ENCODE results near the gene RAB10. TPM values are rescaled to one million over a fixed set of nuclear protein-coding genes. Genes with fewer than 3 reads are reported as not detected.
"Not testable (repeated sequence)": the region's sequence is repeated elsewhere in the genome, so short reads cannot be mapped to it uniquely, and the experiment has no call there.

Gene RAB10
- total RNA-seq, 2 donors from 2014 or later, result 118 to 139 TPM

DNA sequence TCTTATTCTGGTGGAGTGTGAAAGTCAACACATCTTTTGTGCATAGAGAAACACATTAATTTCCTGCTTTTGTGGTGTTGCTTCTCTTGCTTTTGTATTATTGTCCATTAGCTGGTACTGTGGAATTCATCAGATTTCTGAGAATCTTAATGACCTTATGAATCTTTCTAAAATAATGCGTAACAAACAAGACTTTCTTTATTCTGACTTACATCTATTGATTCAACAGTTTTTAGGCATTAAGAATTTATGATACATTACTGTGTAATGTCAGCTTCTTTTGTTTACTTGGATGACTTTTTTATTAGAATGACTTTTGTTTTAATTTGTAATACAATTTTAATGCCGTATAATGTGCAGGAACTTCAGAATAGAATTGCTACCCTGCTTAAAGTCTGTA lies 43.4 kb downstream of the RAB10 start:
- TF ChIP-seq POLR2A (IDR thresholded peaks at IDR 0.05) (no peak), POLR2AphosphoS5 (IDR thresholded peaks at IDR 0.05) (no peak)
- TF ChIP-seq, protein P1, sequence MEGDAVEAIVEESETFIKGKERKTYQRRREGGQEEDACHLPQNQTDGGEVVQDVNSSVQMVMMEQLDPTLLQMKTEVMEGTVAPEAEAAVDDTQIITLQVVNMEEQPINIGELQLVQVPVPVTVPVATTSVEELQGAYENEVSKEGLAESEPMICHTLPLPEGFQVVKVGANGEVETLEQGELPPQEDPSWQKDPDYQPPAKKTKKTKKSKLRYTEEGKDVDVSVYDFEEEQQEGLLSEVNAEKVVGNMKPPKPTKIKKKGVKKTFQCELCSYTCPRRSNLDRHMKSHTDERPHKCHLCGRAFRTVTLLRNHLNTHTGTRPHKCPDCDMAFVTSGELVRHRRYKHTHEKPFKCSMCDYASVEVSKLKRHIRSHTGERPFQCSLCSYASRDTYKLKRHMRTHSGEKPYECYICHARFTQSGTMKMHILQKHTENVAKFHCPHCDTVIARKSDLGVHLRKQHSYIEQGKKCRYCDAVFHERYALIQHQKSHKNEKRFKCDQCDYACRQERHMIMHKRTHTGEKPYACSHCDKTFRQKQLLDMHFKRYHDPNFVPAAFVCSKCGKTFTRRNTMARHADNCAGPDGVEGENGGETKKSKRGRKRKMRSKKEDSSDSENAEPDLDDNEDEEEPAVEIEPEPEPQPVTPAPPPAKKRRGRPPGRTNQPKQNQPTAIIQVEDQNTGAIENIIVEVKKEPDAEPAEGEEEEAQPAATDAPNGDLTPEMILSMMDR (IDR thresholded peaks at IDR 0.05), result no peak
- H3K4me3 ChIP-seq, result no peak overlapping the region
- peaks cover 12% of the 10 kb centered on the region for H3K4me1 ChIP-seq (replicated peaks)
- no peaks in the 10 kb centered on the region for H3K36me3 ChIP-seq
- intact Hi-C loops (cut with DNase I), result no loop called here
- no peak for DNase-seq (ENCODE audit: low spot score)
- H3K9me3 ChIP-seq, result no peaks in the 10 kb centered on the region
- WGBS, result 60% methylated on average over 2 of the region's 2 CpGs
- no peaks in the 10 kb centered on the region for H3K27me3 ChIP-seq (replicated peaks; ENCODE audit: insufficient read depth)
- H3K27ac ChIP-seq, result no peak overlapping the region

DNA sequence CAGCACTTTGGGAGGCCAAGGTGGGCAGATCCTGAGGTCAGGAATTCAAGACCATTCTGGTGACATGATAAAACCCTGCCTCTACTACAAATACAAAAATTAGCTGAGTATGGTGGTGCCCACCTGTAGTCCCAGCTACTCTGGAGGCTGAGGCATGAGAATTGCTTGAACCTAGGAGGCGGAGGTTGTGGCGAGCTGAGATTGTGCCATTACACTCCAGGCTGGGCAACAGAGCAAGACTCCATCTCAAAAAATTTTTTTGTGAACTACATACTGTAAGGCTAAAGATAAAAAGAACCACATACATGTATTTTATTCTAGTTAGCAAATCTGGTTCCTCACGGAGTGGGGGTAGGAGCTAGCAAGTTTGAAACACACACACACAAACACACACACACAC lies 45.1 kb downstream of the RAB10 start:
- intact Hi-C loops (cut with DNase I), result no loop called here
- no peak overlapping the region for H3K27ac ChIP-seq
- no peak for DNase-seq (ENCODE audit: low spot score)
- peaks cover 12% of the 10 kb centered on the region for H3K4me1 ChIP-seq (replicated peaks)
- WGBS, result 98% methylated on average over 3 of the region's 3 CpGs
- no peak overlapping the region for H3K4me3 ChIP-seq
- H3K9me3 ChIP-seq, result no peaks in the 10 kb centered on the region
- no peaks in the 10 kb centered on the region for H3K27me3 ChIP-seq (replicated peaks; ENCODE audit: insufficient read depth)
- no peak for TF ChIP-seq POLR2A (IDR thresholded peaks at IDR 0.05)
- TF ChIP-seq POLR2AphosphoS5 (IDR thresholded peaks at IDR 0.05), result no peak
- TF ChIP-seq, protein P1 (IDR thresholded peaks at IDR 0.05), result no peak
- H3K36me3 ChIP-seq, result no peaks in the 10 kb centered on the region

DNA sequence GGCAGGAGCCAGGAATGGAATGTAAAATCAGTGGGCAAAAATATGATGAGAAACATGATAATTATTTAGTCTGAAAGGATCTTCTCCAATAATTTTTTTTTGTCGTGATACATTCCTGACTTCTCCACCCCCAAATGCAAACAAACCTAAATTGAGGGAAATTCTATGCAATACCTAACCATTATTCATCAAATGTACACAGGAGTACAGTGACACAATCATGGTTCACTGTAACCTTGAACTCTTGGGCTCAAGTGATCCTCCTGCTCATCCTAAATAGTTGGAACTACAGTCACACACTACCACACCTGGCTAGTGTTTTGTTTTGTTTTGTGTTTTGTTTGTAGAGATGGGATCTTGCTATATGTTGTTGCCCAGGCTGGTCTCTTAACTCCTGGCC lies 46.5 kb downstream of the RAB10 start:
- no peaks in the 10 kb centered on the region for H3K9me3 ChIP-seq
- H3K4me1 ChIP-seq (replicated peaks), result peaks cover 8% of the 10 kb centered on the region
- 85% methylated on average over 1 of the region's 1 CpG for WGBS
- H3K36me3 ChIP-seq, result no peaks in the 10 kb centered on the region
- H3K27ac ChIP-seq, result no peak overlapping the region
- intact Hi-C loops (cut with DNase I), result no loop called here
- DNase-seq (ENCODE audit: low spot score), result no peak
- H3K27me3 ChIP-seq (replicated peaks; ENCODE audit: insufficient read depth), result no peaks in the 10 kb centered on the region
- H3K4me3 ChIP-seq, result no peak overlapping the region
- TF ChIP-seq POLR2AphosphoS5 (IDR thresholded peaks at IDR 0.05), result no peak

DNA sequence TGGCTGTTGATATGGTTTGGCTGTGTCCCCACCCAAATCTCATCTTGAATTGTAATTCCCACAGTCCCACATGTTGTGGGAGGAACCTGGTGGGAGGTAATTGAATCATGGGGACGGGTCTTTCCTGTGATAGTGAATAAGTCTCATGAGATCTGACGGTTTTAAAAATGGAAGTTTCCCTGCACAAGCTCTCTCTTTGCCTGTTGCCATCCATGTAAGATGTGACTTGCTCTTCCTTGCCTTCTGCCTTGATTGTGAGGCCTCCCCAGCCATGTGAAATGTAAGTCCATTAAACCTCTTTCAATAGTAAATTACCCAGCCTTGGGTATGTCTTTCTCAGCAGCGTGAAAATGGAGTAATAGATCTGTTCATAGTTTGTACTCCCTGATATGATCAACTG lies 47.0 kb downstream of the RAB10 start:
- H3K9me3 ChIP-seq; H3K4me1 ChIP-seq (replicated peaks); DNase-seq (ENCODE audit: low spot score); H3K27ac ChIP-seq; H3K36me3 ChIP-seq; H3K27me3 ChIP-seq (replicated peaks; ENCODE audit: insufficient read depth); intact Hi-C loops (cut with DNase I); H3K4me3 ChIP-seq: not testable (repeated sequence)
- 93% methylated on average over 3 of the region's 3 CpGs for WGBS

DNA sequence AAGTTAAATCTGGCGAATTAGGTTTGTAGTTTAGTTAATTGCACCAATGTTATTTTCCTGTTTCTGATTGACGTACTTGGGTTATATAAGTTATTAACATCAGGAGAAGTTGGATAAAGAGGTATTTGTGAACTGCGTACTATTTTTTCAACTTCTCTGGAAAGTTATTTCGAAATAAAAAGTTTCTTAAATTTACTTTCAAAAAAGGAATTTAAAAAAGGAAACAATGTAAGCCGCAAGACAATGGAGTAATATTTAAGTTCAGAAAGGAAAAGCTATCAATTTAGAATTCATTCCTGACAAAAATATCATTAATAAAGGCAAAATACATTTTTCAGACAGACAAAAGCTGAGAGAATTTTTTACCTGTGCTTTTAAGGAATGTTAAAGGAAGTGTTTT lies 47.7 kb downstream of the RAB10 start:
- WGBS, result 96% methylated on average over 5 of the region's 5 CpGs
- no peaks in the 10 kb centered on the region for H3K27me3 ChIP-seq (replicated peaks; ENCODE audit: insufficient read depth)
- no peak overlapping the region for H3K27ac ChIP-seq
- TF ChIP-seq POLR2AphosphoS5 (IDR thresholded peaks at IDR 0.05), result no peak
- TF ChIP-seq, protein P1 (IDR thresholded peaks at IDR 0.05), result no peak
- TF ChIP-seq POLR2A (IDR thresholded peaks at IDR 0.05), result no peak
- H3K4me1 ChIP-seq (replicated peaks), result no peaks in the 10 kb centered on the region
- no peak overlapping the region for H3K4me3 ChIP-seq
- no peaks in the 10 kb centered on the region for H3K9me3 ChIP-seq
- intact Hi-C loops (cut with DNase I), result no loop called here
- no peaks in the 10 kb centered on the region for H3K36me3 ChIP-seq
- DNase-seq (ENCODE audit: low spot score), result no peak

DNA sequence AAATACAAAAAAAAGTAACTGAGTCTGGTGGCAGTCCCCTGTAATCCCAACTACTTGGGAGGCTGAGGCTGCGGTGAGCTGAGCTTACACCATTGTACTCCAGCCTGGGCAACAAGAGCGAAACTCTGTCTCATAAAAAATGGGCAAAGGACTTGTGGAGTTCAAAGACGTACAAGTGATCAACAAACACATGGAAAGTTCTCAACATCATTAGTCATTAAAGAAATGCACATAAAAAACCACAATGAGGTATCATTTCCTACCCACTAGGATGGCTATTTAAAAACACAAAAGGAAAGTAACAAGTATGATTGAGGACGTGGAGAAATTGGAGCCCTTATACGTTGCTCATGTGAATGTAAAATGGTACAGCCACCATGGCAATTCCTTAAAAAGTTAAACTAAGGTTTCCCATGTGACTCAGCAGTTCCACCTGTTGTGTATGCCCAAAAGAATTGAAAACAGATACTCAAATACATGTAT lies 52.3 kb downstream of the RAB10 start:
- Histone ChIP-seq H3K4me1 (replicated peaks) (no peaks in the 10 kb centered on the region), H3K36me3 (no peaks in the 10 kb centered on the region), H3K4me3 (no peak overlapping the region), H3K27me3 (replicated peaks; ENCODE audit: insufficient read depth) (no peaks in the 10 kb centered on the region), H3K27ac (no peak overlapping the region), H3K9me3 (no peaks in the 10 kb centered on the region)
- WGBS, result 84% methylated on average over 5 of the region's 5 CpGs
- no peak for DNase-seq (ENCODE audit: low spot score)
- intact Hi-C loops (cut with DNase I), result loop anchor here (5.0 kb wide), 1 partner anchor 56 kb away; no protein-coding TSS in a partner anchor
- TF ChIP-seq, protein P1 (IDR thresholded peaks at IDR 0.05), result no peak
- TF ChIP-seq POLR2A (IDR thresholded peaks at IDR 0.05) (no peak), POLR2AphosphoS5 (IDR thresholded peaks at IDR 0.05) (no peak)

All from prostate gland (tissue), 2 donors.